MM.1S (cell line): ENCODE results near the gene MRPL1.

Experiments used
- DNase-seq: peaks from one replicate; pipeline ENCODE4 v3.0.0-alpha.2; 2015
- H2AFZ ChIP-seq: fragments of 300-600 bp; sonication (generic); 2 replicates; pipeline ENCODE4 v1.6.0; 2016; ENCODE audit warnings: antibody characterized with exemption, low read length
- H3F3A ChIP-seq: fragments of 300-600 bp; sonication (generic); 2 replicates; pipeline ENCODE4 v1.6.1; 2016; ENCODE audit warnings: mild to moderate bottlenecking, antibody characterized with exemption, low read length, moderate library complexity, mixed read lengths; ENCODE audit not compliant: insufficient read depth
- H3K27ac ChIP-seq: fragments of 300-600 bp; sonication (generic); 2 replicates; pipeline ENCODE4 v1.5.1; 2016; ENCODE audit warnings: mild to moderate bottlenecking, low read length
- H3K27me3 ChIP-seq: fragments of 300-600 bp; sonication (generic); replicated peaks from 2 replicates; pipeline ENCODE4 v1.6.0; 2016; ENCODE audit warnings: low read length; ENCODE audit not compliant: insufficient read depth
- H3K36me3 ChIP-seq: fragments of 300-600 bp; sonication (generic); replicated peaks from 2 replicates; pipeline ENCODE4 v1.6.1; 2016; ENCODE audit warnings: mild to moderate bottlenecking, low read length, mixed read lengths; ENCODE audit not compliant: insufficient read depth
- H3K4me1 ChIP-seq: fragments of 300-600 bp; sonication (generic); 2 replicates; pipeline ENCODE4 v1.6.1; 2016; ENCODE audit warnings: low read length, mixed read lengths
- H3K4me2 ChIP-seq: fragments of 300-600 bp; sonication (generic); 2 replicates; pipeline ENCODE4 v1.6.0; 2016; ENCODE audit warnings: low read depth, low read length
- H3K4me3 ChIP-seq: fragments of 300-600 bp; sonication (generic); 2 replicates; pipeline ENCODE4 v1.5.1; 2016; ENCODE audit warnings: low read length, mixed read lengths
- H3K79me2 ChIP-seq: fragments of 300-600 bp; sonication (generic); 2 replicates; pipeline ENCODE4 v1.6.1; 2016; ENCODE audit warnings: mixed run types, low read length, mixed read lengths
- H3K9ac ChIP-seq: fragments of 300-600 bp; sonication (generic); 2 replicates; pipeline ENCODE4 v1.6.1; 2016; ENCODE audit warnings: low read length, mixed read lengths
- H3K9me2 ChIP-seq: fragments of 300-600 bp; sonication (generic); replicated peaks from 2 replicates; pipeline ENCODE4 v1.6.1; 2016; ENCODE audit warnings: mild to moderate bottlenecking, low read length, mixed read lengths; ENCODE audit not compliant: insufficient read depth
- H3K9me3 ChIP-seq: fragments of 300-600 bp; sonication (generic); replicated peaks from 2 replicates; pipeline ENCODE4 v1.6.1; 2016; ENCODE audit warnings: mild to moderate bottlenecking, low read length, mixed read lengths; ENCODE audit not compliant: insufficient read depth
- H4K20me1 ChIP-seq: fragments of 300-600 bp; sonication (generic); 2 replicates; pipeline ENCODE4 v1.6.1; 2016; ENCODE audit warnings: mild to moderate bottlenecking, low read length, moderate library complexity, mixed read lengths; ENCODE audit not compliant: insufficient read depth
- EZH2 ChIP-seq: fragments of 300-600 bp; sonication (generic); optimal IDR thresholded peaks from 2 replicates; pipeline ENCODE3; 2017; ENCODE audit warnings: low read depth, mild to moderate bottlenecking, antibody characterized with exemption, low read length, mixed read lengths
- EZH2phosphoT487 ChIP-seq: fragments of 300-600 bp; sonication (generic); IDR thresholded peaks from 2 replicates; pipeline ENCODE4 v1.6.1; 2018; ENCODE audit warnings: antibody characterized with exemption, low read length
- TF ChIP-seq, protein P1 (sequence below): fragments of 300-600 bp; sonication (generic); IDR thresholded peaks from 2 replicates; pipeline ENCODE4 v1.5.1; 2016; ENCODE audit warnings: antibody characterized with exemption, low read length, mixed read lengths

MRPL1 gene

DNA sequence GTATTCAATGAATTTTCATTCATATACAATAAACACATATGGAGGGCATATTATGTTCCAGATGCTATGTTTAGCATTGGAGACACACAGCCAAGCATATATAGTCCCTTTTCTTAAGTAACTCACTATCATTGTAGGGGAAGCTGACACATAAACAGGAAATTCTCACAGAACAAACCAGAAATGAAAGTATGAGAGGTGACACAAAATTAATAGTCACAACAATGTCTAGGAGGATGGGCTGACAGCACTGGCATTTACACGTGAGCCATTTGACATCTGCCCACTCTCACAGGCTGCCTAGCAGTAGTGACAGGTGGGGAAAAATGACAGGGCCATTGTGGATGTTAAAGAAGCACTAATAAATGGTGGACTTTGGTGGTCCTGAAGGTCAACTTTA, 40.9 kb upstream of the MRPL1 start:
- H3K4me2 ChIP-seq: peak overlapping the region; percentile 99
- H3K27ac ChIP-seq: peak overlapping the region; percentile 95
- peaks cover 45% of the 10 kb centered on the region for H3K79me2 ChIP-seq
- H2AFZ ChIP-seq: no peak overlapping the region
- H3K4me3 ChIP-seq: peak overlapping the region; percentile 74
- no peaks in the 10 kb centered on the region for H3K36me3 ChIP-seq
- H3K9me2 ChIP-seq: no peaks in the 10 kb centered on the region
- TF ChIP-seq EZH2 (no peak), EZH2phosphoT487 (no peak)
- TF ChIP-seq, protein P1, sequence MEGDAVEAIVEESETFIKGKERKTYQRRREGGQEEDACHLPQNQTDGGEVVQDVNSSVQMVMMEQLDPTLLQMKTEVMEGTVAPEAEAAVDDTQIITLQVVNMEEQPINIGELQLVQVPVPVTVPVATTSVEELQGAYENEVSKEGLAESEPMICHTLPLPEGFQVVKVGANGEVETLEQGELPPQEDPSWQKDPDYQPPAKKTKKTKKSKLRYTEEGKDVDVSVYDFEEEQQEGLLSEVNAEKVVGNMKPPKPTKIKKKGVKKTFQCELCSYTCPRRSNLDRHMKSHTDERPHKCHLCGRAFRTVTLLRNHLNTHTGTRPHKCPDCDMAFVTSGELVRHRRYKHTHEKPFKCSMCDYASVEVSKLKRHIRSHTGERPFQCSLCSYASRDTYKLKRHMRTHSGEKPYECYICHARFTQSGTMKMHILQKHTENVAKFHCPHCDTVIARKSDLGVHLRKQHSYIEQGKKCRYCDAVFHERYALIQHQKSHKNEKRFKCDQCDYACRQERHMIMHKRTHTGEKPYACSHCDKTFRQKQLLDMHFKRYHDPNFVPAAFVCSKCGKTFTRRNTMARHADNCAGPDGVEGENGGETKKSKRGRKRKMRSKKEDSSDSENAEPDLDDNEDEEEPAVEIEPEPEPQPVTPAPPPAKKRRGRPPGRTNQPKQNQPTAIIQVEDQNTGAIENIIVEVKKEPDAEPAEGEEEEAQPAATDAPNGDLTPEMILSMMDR: no peak
- H3F3A ChIP-seq: peaks cover 47% of the 10 kb centered on the region
- peak overlapping the region; percentile 88; the same call in 1 of the 2 replicates for H3K9ac ChIP-seq
- H4K20me1 ChIP-seq: no peaks in the 10 kb centered on the region
- H3K9me3 ChIP-seq: no peaks in the 10 kb centered on the region
- peak; percentile 73 for DNase-seq
- no peaks in the 10 kb centered on the region for H3K27me3 ChIP-seq
- peaks cover 14% of the 10 kb centered on the region for H3K4me1 ChIP-seq

DNA sequence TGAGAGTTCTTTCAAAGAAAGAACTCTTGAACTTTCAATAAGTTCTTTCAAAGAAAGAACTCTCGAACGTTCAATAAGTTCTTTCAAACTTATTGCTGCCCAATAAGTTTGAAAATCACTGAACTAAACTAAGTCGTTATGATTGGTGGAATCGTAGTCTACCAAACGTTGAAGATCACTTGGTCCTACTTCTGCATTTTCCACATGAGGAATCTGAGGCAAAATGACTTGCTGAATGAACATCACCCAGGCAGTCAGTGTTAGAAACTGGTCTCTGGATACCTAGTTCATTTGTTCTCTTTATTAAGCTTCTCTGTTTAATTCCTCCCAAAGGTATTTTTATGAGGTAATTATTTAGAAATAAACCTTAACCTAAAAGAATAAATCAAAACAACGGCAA, 36.4 kb upstream of the MRPL1 start:
- Histone ChIP-seq H3K4me1 (peaks cover 33% of the 10 kb centered on the region), H4K20me1 (no peaks in the 10 kb centered on the region), H3K4me2 (no peak overlapping the region; the same call in 1 of the 2 replicates), H3K9me2 (no peaks in the 10 kb centered on the region), H3K9ac (no peak overlapping the region), H3K27me3 (no peaks in the 10 kb centered on the region), H3K27ac (no peak overlapping the region), H3F3A (peaks cover 28% of the 10 kb centered on the region), H2AFZ (no peak overlapping the region), H3K36me3 (no peaks in the 10 kb centered on the region), H3K9me3 (no peaks in the 10 kb centered on the region), H3K79me2 (peaks cover 8% of the 10 kb centered on the region), H3K4me3 (no peak overlapping the region)
- TF ChIP-seq, protein P1: no peak
- TF ChIP-seq EZH2phosphoT487: no peak
- DNase-seq: no peak

DNA sequence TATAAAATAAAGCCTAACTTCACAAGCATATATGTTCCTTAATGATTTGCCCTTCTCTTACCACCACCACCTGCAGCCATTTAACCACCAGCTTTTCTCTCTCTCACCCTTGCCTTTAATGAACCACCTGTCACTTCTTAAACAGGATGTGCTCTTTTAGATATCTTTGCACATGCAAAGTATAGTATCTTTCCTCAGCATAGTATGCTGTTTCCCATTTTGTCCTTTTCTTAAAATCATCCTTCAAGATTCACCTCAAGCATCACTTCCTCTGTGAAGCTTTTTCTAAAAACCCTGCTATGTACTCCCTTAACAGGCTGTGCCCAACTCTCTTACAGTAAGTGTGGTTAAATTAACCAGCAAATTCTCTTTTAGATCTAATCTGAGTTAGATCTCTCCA, 35.3 kb upstream of the MRPL1 start:
- H3K9me2 ChIP-seq: no peaks in the 10 kb centered on the region
- no peaks in the 10 kb centered on the region for H3K27me3 ChIP-seq
- peaks cover 18% of the 10 kb centered on the region for H3F3A ChIP-seq
- peak overlapping the region; percentile 42 for H3K4me2 ChIP-seq
- H3K79me2 ChIP-seq: no peaks in the 10 kb centered on the region
- H3K4me1 ChIP-seq: peaks cover 27% of the 10 kb centered on the region
- peak overlapping the region; percentile 6; the same call in 1 of the 2 replicates for H3K4me3 ChIP-seq
- H3K9me3 ChIP-seq: no peaks in the 10 kb centered on the region
- H3K27ac ChIP-seq: peak overlapping the region; percentile 70
- no peaks in the 10 kb centered on the region for H3K36me3 ChIP-seq
- H4K20me1 ChIP-seq: no peaks in the 10 kb centered on the region
- DNase-seq: peak; percentile 58
- H3K9ac ChIP-seq: peak overlapping the region; percentile 8; the same call in 1 of the 2 replicates
- TF ChIP-seq EZH2 (no peak), EZH2phosphoT487 (no peak)
- TF ChIP-seq, protein P1: no peak
- peak overlapping the region; percentile 20 for H2AFZ ChIP-seq
